Measurements from ENCODE around the gene SRSF11.
A peak's percentile ranks its signal among the peaks of the same experiment; 100 is the strongest.

Gene SRSF11

GRCh38 chr1:70211541-70211940, 9.6 kb upstream of the SRSF11 start:
- TF ChIP-seq MAX (IDR thresholded peaks at IDR 0.05; ENCODE audit: low read depth, low read length) (no peak), MYC (IDR thresholded peaks at IDR 0.05; ENCODE audit: low read depth, low read length) (no peak), POLR2A (IDR thresholded peaks at IDR 0.05; ENCODE audit: extremely low read depth, insufficient read length) (no peak), CTCF (IDR thresholded peaks at IDR 0.05; ENCODE audit: low read depth, low read length) (no peak)
- DNase-seq (ENCODE audit: low read depth), result no peak
- no peak overlapping the region for H3K4me3 ChIP-seq (ENCODE audit: low read depth, low read length)

GRCh38 chr1:70220015-70220414, 1.2 kb upstream of the SRSF11 start:
- TF ChIP-seq MYC (IDR thresholded peaks at IDR 0.05; ENCODE audit: low read depth, low read length), result no peak
- no peak overlapping the region for H3K4me3 ChIP-seq (ENCODE audit: low read depth, low read length)
- DNase-seq (ENCODE audit: low read depth), result peak; percentile 65

- peak; percentile 6 for DNase-seq (ENCODE audit: low read depth)
- H3K4me3 ChIP-seq (ENCODE audit: low read depth, low read length), result peak overlapping the region; percentile 71
- TF ChIP-seq CTCF (IDR thresholded peaks at IDR 0.05; ENCODE audit: low read depth, low read length) (no peak), MYC (IDR thresholded peaks at IDR 0.05; ENCODE audit: low read depth, low read length) (no peak), MAX (IDR thresholded peaks at IDR 0.05; ENCODE audit: low read depth, low read length) (no peak), POLR2A (IDR thresholded peaks at IDR 0.05; ENCODE audit: extremely low read depth, insufficient read length) (no peak)
These were observed 503 bp upstream of the SRSF11 start for GRCh38 chr1:70220517-70221237.

GRCh38 chr1:70222716-70223235, 1.6 kb downstream of the SRSF11 start:
- TF ChIP-seq POLR2A (IDR thresholded peaks at IDR 0.05; ENCODE audit: extremely low read depth, insufficient read length) (no peak), MYC (IDR thresholded peaks at IDR 0.05; ENCODE audit: low read depth, low read length) (no peak), CTCF (IDR thresholded peaks at IDR 0.05; ENCODE audit: low read depth, low read length) (no peak), MAX (IDR thresholded peaks at IDR 0.05; ENCODE audit: low read depth, low read length) (no peak)
- H3K4me3 ChIP-seq (ENCODE audit: low read depth, low read length), result peak overlapping the region; percentile 85
- no peak for DNase-seq (ENCODE audit: low read depth)

- TF ChIP-seq POLR2A (IDR thresholded peaks at IDR 0.05; ENCODE audit: extremely low read depth, insufficient read length) (no peak), CTCF (IDR thresholded peaks at IDR 0.05; ENCODE audit: low read depth, low read length) (no peak), MYC (IDR thresholded peaks at IDR 0.05; ENCODE audit: low read depth, low read length) (no peak), MAX (IDR thresholded peaks at IDR 0.05; ENCODE audit: low read depth, low read length) (no peak)
- no peak overlapping the region for H3K4me3 ChIP-seq (ENCODE audit: low read depth, low read length)
These were observed 3.8 kb downstream of the SRSF11 start for GRCh38 chr1:70224954-70225353.

GRCh38 chr1:70227439-70227838, 6.3 kb downstream of the SRSF11 start:
- peak; percentile 8 for DNase-seq (ENCODE audit: low read depth)
- H3K4me3 ChIP-seq (ENCODE audit: low read depth, low read length), result no peak overlapping the region
- TF ChIP-seq MAX (IDR thresholded peaks at IDR 0.05; ENCODE audit: low read depth, low read length) (no peak), POLR2A (IDR thresholded peaks at IDR 0.05; ENCODE audit: extremely low read depth, insufficient read length) (no peak), CTCF (IDR thresholded peaks at IDR 0.05; ENCODE audit: low read depth, low read length) (no peak), MYC (IDR thresholded peaks at IDR 0.05; ENCODE audit: low read depth, low read length) (no peak)

More at GRCh38 chr1:70224954-70225353, 3.8 kb downstream of the SRSF11 start:
- no peak for DNase-seq (ENCODE audit: low read depth)

Data from NB4 (cell line).